RPMI8226 (cell line): ENCODE data around the gene MESD.

Source experiments
- DNase-seq: peaks from one replicate; pipeline ENCODE4 v3.0.0-alpha.2; 2015

Gene MESD

DNA sequence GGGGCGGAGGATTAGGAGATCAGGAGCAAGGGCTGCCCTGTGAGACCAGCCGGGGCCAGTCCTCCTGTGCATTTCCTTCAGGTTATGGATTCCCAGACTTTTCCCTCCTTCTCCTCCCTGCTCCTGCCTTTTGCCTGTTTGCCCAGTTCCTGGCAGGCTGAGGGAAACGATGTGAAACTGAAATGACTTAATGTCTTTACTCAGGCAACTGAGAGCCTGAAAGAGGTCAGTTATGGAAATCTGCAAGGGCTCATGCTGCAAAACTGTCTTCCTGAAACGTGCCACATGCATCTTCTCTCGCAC lies 57.2 kb downstream of the MESD start:
- no peak for DNase-seq

DNA sequence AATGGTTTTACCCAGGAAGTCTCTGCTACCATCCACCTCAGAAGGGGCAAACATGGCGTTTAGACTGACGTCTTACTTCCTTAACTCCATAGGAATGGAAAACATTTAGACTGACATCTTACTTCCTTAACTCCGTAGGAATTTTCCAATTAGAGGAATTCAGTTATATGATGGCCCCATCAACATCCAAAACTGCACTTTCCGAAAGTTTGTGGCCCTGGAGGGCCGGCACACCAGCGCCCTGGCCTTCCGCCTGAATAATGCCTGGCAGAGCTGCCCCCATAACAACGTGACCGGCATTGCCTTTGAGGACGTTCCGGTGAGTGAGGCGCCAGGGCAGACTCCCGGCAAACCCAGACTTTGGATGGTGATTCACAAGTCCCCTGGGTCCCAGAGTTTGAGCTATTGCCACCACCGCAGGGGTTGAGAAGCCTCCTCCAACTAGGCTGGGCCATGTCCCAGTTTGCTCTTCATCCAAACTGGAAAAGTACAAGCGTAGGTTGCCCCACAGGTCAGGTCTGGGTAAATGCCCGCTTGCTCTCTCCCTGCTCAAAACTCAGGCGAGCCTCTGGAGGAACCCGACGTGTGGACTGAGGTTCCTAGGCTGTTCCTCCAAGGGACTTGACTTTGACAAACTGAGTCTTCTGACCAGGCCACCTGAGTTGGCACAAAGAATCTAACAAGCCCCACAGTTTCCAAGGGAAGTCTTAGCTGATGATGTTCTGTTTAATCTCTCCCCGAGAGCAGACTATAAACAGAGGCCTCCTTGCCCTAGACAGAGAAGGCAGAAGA lies 57.7 kb downstream of the MESD start:
- DNase-seq, result no peak

DNA sequence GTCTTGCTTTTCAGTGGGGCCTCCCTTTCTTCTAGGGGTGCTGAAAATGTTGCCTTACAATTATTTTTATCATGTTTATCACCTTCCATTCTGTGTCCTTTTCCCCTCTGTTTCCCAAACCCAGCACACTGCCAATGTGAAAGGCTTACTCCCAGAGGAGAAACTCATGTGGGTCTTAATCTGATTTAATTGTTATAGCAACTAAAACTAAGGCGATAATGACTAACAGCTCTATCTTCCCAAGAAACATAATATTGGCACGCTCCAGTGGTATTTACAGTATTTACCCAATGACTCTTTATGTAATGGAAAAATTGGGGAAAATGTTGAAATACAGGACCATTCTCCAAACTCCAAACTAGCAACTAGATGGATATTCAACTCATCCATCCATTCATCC lies 58.4 kb downstream of the MESD start:
- no peak for DNase-seq

DNA sequence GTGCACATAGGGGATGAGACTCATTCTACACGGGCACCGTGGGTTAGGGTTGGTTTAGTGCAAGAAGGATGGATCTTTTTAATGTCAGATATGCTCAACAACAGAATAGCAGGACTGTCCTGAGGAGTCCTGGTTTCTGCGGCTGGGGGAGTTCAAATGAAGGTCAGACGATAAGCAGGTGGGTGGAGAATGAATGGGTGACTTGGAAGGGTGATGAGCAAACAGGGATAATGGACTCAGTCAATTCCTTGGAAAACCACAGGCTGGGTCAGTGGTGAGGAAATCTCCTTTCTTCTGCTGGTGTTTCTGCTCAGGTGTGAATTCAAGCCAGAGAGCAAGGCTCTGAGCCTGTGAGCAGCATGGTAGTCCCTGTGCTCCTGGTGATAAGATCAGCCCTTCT lies 59.9 kb downstream of the MESD start:
- DNase-seq, result no peak

DNA sequence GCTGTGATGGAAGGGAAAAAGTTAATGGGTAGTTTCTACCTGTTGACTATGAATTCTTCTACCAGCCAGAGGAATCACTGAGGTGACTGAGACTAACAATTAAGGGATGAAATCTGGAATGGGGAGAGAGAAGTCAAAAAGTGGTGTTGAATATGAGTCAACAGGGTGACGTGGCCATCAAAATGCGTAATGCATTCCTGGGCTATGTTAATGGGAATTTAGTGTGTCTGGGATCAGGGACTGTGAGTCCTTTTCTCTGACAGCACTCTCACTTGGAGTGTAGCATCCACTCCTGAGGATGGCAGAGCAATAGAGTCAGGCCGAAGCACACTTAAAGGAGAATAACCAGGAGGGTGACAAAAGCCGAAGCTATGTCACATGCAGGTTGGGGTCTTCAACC lies 60.4 kb downstream of the MESD start:
- no peak for DNase-seq

DNA sequence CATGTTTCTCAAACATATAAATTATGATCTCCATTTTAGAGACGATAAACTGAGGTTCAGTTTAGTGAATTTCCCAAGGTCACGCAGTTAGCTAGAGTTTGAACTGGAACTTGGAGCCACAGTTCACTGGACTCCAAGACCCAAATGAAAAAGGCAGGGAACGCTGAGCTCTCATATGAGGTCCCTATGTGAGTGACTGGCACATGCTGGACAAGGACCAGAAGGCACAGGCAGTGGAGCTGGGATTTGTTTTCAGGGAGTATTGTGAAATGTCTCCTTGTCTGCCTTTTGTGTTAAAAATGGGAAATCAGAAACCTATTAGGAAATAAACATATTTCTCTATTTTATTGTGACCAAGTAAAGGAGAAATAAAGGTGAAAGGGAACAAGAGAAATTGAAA lies 63.5 kb downstream of the MESD start:
- DNase-seq, result no peak

DNA sequence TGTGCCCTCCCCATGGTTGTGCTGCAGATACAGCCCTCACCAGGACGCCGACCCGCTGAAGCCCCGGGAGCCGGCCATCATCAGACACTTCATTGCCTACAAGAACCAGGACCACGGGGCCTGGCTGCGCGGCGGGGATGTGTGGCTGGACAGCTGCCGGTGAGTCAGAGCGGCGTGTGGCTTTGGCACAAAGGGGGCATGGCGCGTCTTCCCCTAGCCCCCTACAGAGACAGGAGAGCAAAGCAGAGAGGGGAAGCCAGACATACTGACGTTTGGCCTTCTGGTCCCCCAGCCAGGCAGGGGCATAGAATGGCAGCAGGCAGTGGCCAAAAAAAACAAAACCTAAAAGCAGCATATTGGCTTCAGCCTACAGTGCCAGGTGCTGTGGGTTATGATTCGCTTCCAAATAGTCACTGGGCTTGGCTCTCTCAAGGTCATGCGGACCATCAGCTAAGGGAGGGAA lies 64.0 kb downstream of the MESD start:
- no peak for DNase-seq

DNA sequence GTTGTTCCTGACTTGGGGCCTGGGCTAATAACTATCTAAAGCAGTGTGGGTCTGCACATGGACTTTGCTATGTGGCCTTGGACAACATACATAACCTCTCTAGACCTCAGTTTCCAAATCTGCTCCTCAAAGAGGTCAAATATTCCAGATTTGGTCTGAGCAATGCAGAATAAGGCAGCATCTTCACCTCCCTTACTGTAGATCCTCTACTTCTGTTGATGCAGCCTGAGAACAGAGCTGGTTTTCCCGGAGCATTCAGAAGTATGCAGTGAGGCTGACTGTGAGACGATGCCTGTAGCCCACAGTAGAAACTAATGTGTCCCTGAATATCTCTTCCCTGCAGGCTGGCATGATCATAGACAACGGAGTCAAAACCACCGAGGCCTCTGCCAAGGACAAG lies 65.3 kb downstream of the MESD start:
- DNase-seq, result no peak

DNA sequence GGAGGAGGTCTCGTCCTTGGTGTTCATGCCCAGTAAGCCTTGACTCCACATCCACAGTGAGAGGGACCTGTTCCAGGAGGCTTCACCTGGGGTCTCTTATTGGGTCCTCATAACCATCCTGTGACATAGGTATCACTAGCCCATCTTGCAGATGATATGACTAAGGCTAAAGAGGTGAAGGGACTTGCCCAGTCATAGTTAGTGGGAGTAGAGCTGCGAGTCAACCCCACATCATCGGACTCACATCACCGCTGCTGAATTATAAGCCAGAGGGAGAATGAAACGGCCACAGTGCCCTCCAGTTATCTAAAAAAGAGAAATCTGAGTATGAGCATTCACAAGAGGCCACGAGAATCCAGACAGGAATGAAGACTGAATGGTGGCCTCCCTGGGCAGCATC lies 66.0 kb downstream of the MESD start:
- no peak for DNase-seq

DNA sequence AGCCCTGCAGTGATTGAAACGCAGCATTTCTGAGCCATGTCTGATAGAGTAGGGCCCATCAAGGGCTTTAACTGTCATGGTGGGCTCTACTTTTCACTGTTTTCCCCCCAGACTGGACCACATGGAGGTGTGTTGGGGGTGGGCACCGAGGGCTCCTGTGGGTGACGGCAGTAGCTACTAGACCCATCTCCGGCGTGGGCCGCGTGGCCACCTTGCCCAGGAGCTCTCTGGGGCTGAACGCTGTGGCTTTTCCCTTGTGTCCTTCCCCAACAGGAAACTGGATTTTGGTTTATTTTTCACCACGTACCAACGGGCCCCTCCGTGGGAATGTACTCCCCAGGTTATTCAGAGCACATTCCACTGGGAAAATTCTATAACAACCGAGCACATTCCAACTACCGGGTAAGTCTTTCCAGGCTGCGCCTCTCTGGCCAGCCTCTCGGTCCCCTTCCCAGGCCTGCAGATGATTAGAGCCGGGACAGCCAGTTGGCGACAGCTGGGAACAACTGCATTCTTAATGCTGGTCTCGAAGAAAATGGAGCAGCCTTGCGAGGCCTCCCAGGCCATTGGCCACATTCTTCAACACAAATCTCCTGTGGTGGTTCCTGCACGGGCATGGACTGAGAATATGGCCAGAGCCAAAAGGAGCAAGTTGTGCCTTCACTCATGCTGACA lies 67.7 kb downstream of the MESD start:
- no peak for DNase-seq

DNA sequence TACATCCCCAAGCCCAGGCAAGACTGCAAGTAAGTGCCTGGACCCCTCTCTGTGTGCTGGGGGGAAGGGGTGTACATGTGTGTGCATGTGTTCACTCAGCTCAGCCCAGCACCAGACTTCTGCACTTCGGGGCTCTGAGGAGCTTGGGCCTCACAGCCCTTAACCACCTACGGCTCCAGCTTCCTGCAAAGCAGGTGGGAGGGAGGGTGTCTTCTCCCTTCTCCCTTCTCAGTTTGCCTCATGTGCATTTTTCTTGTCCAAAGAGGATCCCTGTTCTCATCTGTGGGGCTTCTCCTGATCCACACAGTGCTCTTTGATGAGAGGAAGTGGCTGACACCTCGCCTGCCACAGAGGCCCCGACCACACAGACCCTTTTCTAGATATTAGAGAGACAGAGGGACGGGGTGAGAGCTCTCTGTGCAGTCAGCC lies 69.3 kb downstream of the MESD start:
- DNase-seq, result no peak

DNA sequence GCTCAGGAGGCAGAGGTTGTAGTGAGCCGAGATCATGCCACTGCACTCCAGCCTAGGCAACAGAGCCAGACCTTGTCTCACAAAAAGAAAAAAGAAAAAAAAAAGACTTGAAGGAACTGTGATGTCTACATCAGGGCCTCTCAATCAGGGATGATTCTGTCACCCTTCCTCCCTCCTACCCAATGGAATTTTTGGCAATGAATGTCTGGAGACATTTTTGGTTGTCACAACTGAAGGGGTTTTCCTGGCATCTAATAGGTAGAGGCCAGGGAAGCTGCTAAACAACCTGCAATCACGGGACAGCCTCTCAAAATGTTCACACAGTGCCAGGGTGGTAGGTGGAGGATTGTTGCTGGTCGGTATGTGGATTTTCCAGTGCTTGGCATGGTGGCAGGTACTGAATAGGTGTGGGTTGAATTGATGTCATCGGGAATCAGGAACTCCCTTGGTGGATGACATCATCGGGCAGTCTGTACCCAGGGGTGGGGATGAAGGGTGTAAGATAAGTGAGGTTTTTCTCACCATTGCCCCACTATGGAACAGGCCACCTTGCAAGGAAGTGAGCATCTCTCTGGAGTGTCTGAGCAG lies 71.3 kb downstream of the MESD start:
- no peak for DNase-seq

DNA sequence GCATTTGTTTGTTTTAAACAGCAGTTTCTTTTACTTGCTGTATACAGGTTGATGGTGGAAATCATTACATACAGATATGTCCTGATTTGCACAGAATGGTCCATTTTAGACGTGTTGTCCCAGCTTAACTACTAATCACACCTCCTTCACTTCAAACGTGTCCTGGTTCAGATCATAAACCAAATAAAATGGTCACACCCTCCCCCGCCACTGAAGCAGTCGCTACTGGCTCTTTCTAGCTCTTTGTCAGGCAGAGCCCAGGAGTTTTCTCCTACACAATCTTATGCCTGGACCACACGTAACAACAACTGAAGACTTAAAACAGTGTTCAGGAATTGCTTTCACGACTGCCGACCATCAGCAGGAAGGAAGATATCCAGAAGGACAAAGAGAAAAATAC lies 73.6 kb downstream of the MESD start:
- DNase-seq, result no peak

DNA sequence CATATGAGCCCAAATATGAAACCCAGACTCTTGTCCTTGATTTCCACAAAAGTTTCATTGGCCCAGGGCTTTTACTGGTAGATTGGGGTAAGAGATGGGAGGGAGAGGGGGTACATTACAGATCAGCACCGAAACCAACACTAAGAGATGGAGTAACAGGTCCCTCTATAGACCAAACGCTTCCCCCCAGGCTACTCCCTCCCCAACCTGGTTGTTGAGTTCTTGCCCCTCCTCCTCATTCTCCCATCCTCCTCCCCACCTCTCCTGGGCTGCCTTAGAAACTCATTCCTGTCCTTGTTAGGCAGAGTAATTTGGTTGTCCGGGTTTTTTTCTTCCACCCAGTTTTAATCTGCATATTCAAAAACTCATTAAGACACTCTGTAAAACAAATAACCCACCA lies 74.1 kb downstream of the MESD start:
- no peak for DNase-seq

DNA sequence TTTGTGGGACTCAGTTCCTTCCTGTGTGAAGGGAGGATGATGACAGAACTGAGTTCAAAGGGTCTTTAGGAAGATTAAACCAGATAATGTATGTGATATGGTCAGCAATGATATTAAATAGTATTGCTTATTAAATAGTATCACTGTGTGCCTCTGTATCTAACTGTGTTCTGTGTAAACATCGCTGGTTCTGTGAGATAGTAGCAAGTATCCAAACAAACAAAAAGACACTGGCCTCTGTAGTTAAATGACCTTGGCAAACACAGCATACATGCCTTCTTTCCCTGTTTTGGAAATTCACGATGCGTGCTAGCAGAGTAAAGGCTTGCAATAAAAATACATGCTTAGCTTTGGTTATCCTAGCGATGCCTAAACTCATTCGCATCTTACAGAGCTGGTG lies 76.1 kb downstream of the MESD start:
- DNase-seq, result no peak

DNA sequence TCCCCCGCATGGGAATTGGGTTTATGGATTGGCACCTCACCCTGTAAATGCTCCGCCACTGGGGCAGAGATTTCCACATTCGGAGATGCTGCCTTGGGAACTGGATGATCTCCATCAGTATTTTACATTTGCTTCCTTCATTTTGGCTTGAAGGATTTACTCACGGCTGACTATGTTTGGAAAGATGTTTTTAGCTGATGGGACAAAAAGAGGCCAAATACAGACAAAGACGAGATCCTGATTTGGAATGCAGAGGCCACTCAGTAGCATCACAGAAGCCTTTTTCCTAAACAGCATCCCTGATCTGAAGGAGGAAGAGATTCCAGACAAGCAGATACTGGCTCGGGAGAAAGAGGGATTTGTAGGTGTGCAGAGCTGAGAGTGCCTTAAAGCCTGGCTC lies 76.9 kb downstream of the MESD start:
- no peak for DNase-seq

DNA sequence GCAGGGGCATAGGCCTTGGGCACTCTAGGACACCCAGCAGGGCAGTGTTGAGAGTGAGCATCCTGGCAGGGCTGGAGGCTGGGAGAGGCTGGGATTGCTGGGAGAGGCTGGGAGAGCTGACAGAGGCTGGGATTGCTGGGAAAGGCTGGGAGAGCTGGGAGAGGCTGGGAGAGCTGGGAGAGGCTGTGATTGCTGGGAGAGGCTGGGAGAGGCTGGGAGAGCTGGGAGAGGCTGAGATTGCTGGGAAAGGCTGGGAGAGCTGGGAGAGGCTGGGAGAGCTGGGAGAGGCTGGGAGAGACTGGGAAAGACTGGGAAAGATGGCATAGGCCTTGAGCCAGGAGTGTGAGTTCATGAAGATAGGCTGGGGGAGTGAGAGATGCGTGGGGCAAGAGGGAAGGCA lies 77.8 kb downstream of the MESD start:
- DNase-seq, result no peak

DNA sequence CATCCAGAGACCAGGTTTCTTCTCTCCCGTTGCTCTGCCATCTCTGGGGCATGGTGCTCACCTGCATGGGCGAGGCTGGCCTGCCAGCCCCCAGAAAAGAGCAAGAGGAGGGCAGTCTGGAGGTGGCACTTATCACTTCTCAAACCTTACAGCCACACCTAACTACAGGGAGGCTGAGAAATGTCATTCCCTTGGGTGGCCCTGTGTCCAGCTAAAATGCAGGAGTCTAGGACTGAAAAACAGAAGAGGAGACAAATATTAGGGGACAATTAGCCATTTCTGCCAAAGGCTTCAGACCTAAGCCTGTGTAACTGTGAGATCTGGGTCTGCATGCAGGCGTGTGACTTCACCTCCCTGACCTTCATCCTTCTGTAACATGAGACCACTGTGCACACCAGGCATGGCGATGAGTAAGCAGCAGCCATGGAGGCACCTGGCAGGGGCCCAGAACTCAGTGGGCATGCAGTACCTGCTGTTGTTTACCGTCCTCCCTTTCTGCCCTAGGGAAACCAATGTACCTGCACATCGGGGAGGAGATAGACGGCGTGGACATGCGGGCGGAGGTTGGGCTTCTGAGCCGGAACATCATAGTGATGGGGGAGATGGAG lies 83.4 kb downstream of the MESD start:
- no peak for DNase-seq

DNA sequence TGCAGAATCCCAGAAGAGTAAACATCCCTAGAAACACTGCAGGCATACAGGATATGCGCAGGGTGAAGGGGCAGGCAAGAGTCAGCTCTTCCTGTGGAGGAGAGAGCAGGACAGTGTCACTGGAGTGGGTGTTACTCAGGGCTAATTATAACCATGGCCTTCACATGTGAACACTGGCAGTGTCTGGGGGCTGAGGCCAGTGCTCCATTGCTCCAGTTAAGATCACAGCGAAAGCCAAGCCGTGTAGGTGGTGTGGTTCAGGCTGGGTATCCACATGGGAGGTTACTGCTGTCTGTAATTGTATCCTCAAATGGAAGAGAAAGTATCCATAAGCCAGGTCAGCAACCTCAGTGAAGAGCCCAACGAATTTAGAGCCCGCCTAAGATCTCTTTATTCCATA lies 84.6 kb downstream of the MESD start:
- DNase-seq, result no peak

DNA sequence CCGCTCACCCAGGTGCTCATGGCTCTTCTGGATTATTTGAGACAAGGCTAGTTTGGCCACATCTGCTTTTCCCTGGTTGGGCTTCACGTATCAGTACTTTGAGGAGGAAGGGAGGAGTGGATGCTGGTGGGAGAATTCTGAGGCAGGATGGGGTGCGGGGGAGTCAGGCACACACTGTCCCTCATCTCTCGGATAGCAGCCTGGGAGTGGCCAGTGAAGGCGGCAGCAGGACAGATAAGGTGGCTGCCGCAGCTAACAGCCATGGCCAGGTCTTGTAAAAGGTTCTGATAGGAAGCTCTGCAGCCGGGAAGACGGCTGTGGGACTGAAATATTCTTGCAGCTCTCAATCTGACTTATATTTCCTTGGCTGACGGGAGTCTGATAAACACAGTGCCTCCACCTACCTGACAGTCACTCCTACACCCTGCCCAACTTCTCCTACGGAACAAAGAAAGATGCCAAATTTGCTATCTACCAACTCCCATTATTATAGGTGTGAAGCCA lies 87.3 kb downstream of the MESD start:
- no peak for DNase-seq

DNA sequence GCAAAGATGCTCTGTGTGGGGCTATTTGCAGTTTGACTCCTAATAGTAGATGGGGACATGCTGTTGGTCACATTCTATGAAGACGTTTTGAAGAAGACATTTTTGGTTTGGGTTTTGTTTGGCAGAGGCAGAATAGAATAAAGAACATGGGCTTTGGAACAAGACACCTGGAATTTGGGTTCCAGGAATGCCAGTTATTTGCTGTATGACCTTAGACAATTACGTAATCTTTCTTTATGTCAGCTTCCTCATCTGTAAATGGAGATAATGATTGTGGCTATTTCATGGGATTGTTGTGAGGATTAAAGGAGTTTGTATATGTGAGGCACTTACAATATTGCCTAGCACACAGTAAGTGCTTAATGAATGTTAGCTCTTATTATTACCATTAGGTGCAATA lies 91.6 kb downstream of the MESD start:
- DNase-seq, result no peak
